PFSK-1 (cell line): Measurements from ENCODE around the gene RTP5.

Experiments
- FOXP2 ChIP-seq: optimal IDR thresholded peaks from 2 replicates; pipeline ENCODE3; 2011; ENCODE audit warnings: borderline replicate concordance, control low read depth, inconsistent platforms; ENCODE audit not compliant: insufficient read depth; ENCODE audit errors: extremely low read length, extremely low read depth
- POLR2AphosphoS5 ChIP-seq: IDR thresholded peaks from 2 replicates; pipeline ENCODE4 v1.6.1; 2012; ENCODE audit warnings: low read depth, mild to moderate bottlenecking, control low read depth, low read length, moderate library complexity
- REST ChIP-seq, 2 experiments: IDR thresholded peaks; 2 replicates each; pipeline versions ENCODE4 v1.6.1 to v1.8.0; 2011 to 2012; ENCODE audit warnings: low read depth in 2 of 2, low read length in 2 of 2, control low read depth in 1 of 2, inconsistent platforms in 1 of 2, mild to moderate bottlenecking in 1 of 2, moderate library complexity in 1 of 2; ENCODE audit not compliant: insufficient read depth in 1 of 2
- SIN3A ChIP-seq: IDR thresholded peaks from 2 replicates; pipeline ENCODE4 v1.6.1; 2012; ENCODE audit warnings: mild to moderate bottlenecking, low read length, moderate library complexity, borderline replicate concordance; ENCODE audit not compliant: insufficient read depth
- TAF1 ChIP-seq: IDR thresholded peaks from 2 replicates; pipeline ENCODE4 v1.6.1; 2012; ENCODE audit warnings: low read length, control low read depth, borderline replicate concordance; ENCODE audit not compliant: insufficient read depth

DNA sequence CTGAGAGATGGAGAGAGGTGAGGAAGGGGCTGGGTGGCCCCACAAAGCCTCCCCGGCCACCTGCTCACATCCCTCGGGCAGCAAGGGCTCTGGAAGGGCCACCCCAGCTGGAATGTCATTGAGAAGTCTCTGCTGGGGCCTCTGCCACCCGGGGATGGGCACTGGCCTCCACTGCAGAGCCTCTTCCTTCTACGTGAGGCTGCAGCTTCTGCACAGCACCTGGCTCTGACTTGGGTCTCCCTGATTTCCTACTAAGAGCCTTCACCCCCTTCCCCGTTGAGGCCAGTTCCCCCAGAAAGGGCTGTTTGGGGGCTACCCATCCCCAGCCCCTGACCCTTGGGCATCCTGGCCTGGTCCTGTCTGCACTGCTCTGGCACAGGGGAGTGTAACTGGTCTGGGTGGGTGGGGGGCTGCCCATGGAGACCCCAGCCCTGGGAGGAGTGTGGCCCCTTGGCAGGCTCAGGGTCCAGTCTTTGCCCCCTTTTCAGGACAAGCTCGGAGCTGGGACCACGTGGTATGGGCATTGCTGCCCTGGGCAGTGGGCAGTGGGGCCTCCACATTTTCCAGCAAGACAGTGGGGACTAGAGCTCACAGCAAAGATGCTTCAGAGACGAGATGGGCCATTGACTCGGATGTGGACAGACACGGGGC lies 16.4 kb upstream of the RTP5 start:
- TF ChIP-seq TAF1 = no peak
- TF ChIP-seq REST (IDR thresholded peaks at IDR 0.05; ENCODE audit: insufficient read depth in 1 of 2, low read depth in 2 of 2, low read length in 2 of 2) = no peak
- no peak for TF ChIP-seq POLR2AphosphoS5
- TF ChIP-seq SIN3A = no peak
- no peak for TF ChIP-seq FOXP2
